H1 (cell line): ENCODE measurements around the gene KLHL26. TPM values are rescaled to one million over a fixed set of nuclear protein-coding genes. Genes with fewer than 3 reads are reported as not detected.

Source experiments
- KDM1A ChIP-seq: fragments of 200-600, 300-600 bp; sonication (generic); IDR thresholded peaks from 2 replicates; pipeline ENCODE4 v1.7.1; 2016; ENCODE audit warnings: mild to moderate bottlenecking, low read length, borderline replicate concordance
- RAD21 ChIP-seq, 2 experiments: IDR thresholded peaks in 1 of 2; conservative IDR thresholded peaks in 1 of 2; 2 replicates each; pipeline ENCODE4 v1.6.1; 2011; ENCODE audit warnings: low read depth in 2 of 2, low read length in 2 of 2, improper control_type of control experiment in 1 of 2, inconsistent platforms in 1 of 2, mild to moderate bottlenecking in 1 of 2, moderate library complexity in 1 of 2
- YY1 ChIP-seq: IDR thresholded peaks from 2 replicates; pipeline ENCODE4 v1.6.1; 2011; ENCODE audit warnings: low read depth, mild to moderate bottlenecking, low read length
- polyA plus RNA-seq, 7 experiments: library from polyadenylated mRNA; depleted of rRNA in 3 of 7; stranded (reverse) in 5 of 7; unstranded in 2 of 7; fragments of >200 nt in 5 of 7; fragments of 200-250 nt in 2 of 7; gene quantifications; 1 replicate in 5 of 7; 2 replicates in 1 of 7; 4 replicates in 1 of 7; pipeline versions ENCODE4 v1.2.1 to v1.2.3, GENCODE V29; 2011 to 2013; ENCODE audit warnings: missing spikeins in 2 of 7, mixed read lengths in 2 of 7
- total RNA-seq: library from RNA; stranded (reverse); fragmentation: NEBNext Ultra II Directional; extraction: Animal tissue kit (Norgen Biotek cat#: 25700); gene quantifications from 2 replicates; pipeline ENCODE4 v1.2.1, GENCODE V29; 2021
- TF ChIP-seq, protein P1 (sequence below): fragments of 300-600 bp; sonication (generic); IDR thresholded peaks from 2 replicates; pipeline ENCODE4 v1.7.1; 2012; ENCODE audit warnings: low read length, moderate library complexity, mild to moderate bottlenecking, inconsistent platforms; ENCODE audit not compliant: insufficient replicate concordance
- TF ChIP-seq, protein P2 (sequence below), 3 experiments: IDR thresholded peaks; 1 replicate in 2 of 3; 2 replicates in 1 of 3; pipeline versions ENCODE4 v1.5.1 to v1.6.1; 2011; ENCODE audit warnings: low read length in 3 of 3, mild to moderate bottlenecking in 3 of 3, inconsistent platforms in 2 of 3, low read depth in 1 of 3, moderate library complexity in 1 of 3; ENCODE audit not compliant: insufficient read depth in 1 of 3; ENCODE audit errors: control extremely low read depth in 1 of 3
- TF ChIP-seq, protein P3 (sequence below): IDR thresholded peaks from 2 replicates; pipeline ENCODE4 v1.6.1; 2011; ENCODE audit warnings: low read depth, mild to moderate bottlenecking, low read length; ENCODE audit not compliant: insufficient read depth

KLHL26 gene
- total and polyA plus RNA-seq, 2 of the 8 experiments (the other 6 are each of a cell fraction or from before 2014, with no cell fraction given) = 2.2 to 8.8 TPM

DNA sequence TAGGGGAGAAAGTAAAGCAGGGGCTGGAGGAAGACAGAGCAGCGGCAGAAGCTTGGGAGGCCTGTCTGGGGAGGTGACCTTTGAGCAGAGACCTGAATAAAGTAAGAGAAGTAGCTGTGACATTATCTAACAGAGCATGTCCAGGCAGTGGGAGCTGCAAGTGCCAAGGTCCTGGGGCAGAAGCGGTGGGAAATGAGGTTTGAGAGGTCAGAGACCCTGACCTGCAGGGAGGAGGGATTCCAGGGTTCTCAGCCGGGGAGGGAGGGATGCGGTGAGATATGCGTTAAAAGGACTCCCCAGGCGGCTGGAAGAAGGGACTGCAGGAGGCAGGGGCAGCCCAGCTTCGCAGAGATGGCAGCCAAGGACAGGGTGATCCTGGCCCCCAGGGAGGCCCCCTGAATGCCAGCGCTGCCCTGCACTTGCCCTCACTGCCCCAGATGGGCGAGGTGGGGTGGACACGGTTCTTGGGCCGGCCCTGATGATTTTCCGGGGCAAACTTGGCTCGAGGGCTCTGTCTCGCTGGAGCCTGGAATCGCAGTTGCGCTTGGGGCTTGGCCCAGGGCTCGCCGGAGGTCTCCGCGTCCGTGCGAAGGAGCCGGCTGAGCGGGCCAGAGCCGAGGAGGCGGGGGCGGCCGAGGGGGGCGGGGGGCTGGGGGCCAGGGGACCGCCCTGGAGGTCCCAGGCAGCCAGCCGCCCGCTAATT is 33.4 kb upstream of the KLHL26 start (continued):
- TF ChIP-seq, protein P1, sequence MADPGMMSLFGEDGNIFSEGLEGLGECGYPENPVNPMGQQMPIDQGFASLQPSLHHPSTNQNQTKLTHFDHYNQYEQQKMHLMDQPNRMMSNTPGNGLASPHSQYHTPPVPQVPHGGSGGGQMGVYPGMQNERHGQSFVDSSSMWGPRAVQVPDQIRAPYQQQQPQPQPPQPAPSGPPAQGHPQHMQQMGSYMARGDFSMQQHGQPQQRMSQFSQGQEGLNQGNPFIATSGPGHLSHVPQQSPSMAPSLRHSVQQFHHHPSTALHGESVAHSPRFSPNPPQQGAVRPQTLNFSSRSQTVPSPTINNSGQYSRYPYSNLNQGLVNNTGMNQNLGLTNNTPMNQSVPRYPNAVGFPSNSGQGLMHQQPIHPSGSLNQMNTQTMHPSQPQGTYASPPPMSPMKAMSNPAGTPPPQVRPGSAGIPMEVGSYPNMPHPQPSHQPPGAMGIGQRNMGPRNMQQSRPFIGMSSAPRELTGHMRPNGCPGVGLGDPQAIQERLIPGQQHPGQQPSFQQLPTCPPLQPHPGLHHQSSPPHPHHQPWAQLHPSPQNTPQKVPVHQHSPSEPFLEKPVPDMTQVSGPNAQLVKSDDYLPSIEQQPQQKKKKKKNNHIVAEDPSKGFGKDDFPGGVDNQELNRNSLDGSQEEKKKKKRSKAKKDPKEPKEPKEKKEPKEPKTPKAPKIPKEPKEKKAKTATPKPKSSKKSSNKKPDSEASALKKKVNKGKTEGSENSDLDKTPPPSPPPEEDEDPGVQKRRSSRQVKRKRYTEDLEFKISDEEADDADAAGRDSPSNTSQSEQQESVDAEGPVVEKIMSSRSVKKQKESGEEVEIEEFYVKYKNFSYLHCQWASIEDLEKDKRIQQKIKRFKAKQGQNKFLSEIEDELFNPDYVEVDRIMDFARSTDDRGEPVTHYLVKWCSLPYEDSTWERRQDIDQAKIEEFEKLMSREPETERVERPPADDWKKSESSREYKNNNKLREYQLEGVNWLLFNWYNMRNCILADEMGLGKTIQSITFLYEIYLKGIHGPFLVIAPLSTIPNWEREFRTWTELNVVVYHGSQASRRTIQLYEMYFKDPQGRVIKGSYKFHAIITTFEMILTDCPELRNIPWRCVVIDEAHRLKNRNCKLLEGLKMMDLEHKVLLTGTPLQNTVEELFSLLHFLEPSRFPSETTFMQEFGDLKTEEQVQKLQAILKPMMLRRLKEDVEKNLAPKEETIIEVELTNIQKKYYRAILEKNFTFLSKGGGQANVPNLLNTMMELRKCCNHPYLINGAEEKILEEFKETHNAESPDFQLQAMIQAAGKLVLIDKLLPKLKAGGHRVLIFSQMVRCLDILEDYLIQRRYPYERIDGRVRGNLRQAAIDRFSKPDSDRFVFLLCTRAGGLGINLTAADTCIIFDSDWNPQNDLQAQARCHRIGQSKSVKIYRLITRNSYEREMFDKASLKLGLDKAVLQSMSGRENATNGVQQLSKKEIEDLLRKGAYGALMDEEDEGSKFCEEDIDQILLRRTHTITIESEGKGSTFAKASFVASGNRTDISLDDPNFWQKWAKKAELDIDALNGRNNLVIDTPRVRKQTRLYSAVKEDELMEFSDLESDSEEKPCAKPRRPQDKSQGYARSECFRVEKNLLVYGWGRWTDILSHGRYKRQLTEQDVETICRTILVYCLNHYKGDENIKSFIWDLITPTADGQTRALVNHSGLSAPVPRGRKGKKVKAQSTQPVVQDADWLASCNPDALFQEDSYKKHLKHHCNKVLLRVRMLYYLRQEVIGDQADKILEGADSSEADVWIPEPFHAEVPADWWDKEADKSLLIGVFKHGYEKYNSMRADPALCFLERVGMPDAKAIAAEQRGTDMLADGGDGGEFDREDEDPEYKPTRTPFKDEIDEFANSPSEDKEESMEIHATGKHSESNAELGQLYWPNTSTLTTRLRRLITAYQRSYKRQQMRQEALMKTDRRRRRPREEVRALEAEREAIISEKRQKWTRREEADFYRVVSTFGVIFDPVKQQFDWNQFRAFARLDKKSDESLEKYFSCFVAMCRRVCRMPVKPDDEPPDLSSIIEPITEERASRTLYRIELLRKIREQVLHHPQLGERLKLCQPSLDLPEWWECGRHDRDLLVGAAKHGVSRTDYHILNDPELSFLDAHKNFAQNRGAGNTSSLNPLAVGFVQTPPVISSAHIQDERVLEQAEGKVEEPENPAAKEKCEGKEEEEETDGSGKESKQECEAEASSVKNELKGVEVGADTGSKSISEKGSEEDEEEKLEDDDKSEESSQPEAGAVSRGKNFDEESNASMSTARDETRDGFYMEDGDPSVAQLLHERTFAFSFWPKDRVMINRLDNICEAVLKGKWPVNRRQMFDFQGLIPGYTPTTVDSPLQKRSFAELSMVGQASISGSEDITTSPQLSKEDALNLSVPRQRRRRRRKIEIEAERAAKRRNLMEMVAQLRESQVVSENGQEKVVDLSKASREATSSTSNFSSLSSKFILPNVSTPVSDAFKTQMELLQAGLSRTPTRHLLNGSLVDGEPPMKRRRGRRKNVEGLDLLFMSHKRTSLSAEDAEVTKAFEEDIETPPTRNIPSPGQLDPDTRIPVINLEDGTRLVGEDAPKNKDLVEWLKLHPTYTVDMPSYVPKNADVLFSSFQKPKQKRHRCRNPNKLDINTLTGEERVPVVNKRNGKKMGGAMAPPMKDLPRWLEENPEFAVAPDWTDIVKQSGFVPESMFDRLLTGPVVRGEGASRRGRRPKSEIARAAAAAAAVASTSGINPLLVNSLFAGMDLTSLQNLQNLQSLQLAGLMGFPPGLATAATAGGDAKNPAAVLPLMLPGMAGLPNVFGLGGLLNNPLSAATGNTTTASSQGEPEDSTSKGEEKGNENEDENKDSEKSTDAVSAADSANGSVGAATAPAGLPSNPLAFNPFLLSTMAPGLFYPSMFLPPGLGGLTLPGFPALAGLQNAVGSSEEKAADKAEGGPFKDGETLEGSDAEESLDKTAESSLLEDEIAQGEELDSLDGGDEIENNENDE = no peak
- TF ChIP-seq YY1 (no peak), RAD21 (IDR thresholded peaks at IDR 0.05 in 1 of 2, conservative IDR thresholded peaks at IDR 0.05 in 1 of 2; ENCODE audit: low read depth in 2 of 2, low read length in 2 of 2) (peak in 1 of 2 experiments; percentile 30; a peak in 1 of 4 replicates), KDM1A (peak; percentile 87; the same call in 1 of the 2 replicates)
- TF ChIP-seq, protein P2, sequence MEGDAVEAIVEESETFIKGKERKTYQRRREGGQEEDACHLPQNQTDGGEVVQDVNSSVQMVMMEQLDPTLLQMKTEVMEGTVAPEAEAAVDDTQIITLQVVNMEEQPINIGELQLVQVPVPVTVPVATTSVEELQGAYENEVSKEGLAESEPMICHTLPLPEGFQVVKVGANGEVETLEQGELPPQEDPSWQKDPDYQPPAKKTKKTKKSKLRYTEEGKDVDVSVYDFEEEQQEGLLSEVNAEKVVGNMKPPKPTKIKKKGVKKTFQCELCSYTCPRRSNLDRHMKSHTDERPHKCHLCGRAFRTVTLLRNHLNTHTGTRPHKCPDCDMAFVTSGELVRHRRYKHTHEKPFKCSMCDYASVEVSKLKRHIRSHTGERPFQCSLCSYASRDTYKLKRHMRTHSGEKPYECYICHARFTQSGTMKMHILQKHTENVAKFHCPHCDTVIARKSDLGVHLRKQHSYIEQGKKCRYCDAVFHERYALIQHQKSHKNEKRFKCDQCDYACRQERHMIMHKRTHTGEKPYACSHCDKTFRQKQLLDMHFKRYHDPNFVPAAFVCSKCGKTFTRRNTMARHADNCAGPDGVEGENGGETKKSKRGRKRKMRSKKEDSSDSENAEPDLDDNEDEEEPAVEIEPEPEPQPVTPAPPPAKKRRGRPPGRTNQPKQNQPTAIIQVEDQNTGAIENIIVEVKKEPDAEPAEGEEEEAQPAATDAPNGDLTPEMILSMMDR (IDR thresholded peaks at IDR 0.05; ENCODE audit: control extremely low read depth in 1 of 3, insufficient read depth in 1 of 3, low read depth in 1 of 3, low read length in 3 of 3) = peak in 2 of 3 experiments; percentile 45 to 51; a peak in 3 of 4 replicates
- TF ChIP-seq, protein P3, sequence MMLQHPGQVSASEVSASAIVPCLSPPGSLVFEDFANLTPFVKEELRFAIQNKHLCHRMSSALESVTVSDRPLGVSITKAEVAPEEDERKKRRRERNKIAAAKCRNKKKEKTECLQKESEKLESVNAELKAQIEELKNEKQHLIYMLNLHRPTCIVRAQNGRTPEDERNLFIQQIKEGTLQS = no peak
